GM18508 (cell line): ENCODE measurements around the gene KRTAP5-3.
"Not testable (repeated sequence)": the region's sequence is repeated elsewhere in the genome, so short reads cannot be mapped to it uniquely, and the experiment has no call there.

ENCODE experiments used
- ATAC-seq: cut with Tn5 transposase; IDR thresholded peaks from one replicate; pipeline ENCODE4 v1.9.1; 2021; ENCODE audit warnings: moderate number of reproducible peaks; ENCODE audit not compliant: insufficient read depth, unreplicated experiment

Gene KRTAP5-3

DNA sequence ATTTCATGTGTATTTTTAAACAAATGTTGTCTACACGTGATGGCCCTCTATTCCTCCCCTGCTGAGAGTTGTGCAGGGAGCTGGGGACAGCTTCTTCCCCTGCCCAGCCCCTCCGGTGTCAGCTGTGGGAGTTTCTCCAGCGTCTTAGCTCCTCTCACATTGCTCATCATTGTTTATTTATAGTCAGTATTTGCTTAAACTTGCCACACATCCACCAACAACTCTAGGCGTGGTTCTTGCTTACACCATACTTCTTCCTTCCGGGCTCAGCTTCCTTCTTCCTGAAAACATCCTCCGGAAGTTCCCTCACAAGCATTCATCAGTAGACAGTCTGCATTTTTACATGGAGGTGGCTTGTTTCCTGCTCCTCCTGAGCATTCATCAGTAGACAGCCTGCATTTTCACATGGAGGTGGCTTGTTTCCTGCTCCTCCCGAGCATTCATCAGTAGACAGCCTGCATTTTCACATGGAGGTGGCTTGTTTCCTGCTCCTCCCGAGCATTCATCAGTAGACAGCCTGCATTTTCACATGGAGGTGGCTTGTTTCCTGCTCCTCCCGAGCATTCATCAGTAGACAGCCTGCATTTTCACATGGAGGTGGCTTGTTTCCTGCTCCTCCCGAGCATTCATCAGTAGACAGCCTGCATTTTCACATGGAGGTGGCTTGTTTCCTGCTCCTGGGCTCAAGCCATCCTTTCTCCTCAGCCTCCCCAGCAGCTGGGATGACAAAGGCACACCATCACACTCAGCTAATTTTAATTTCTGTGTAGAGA lies 18.9 kb downstream of the KRTAP5-3 start:
- ATAC-seq, result not testable (repeated sequence)

- no peak for ATAC-seq
Measured at GRCh38 chr11:1586699-1587098, 21.6 kb downstream of the KRTAP5-3 start.

GRCh38 chr11:1584661-1585370 lies 23.4 kb downstream of the KRTAP5-3 start, which contains the start of gene KRTAP5-1:
Gene KRTAP5-1, minus strand, starts transcription at chr11:1585283. Its CDS starts 34 bp downstream, at chr11:1585249.
- not testable (repeated sequence) for ATAC-seq

DNA sequence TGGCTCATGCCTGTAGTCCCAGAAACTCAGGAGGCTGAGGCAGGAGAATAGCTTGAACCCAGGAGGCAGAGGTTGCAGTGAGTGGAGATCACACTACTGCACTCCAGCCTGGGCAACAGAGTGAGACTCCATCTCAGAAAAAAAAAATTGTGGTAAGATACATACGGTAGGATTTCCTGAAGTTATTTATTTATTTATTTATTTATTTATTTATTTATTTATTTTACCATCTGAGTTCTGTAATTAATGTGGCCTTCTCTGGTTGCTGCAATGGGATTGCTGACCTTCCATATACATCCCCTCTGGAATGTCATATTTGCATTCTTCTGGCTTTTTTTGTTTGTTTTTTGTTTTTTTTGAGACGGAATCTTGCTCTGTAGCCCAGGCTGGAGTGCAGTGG lies 25.4 kb downstream of the KRTAP5-3 start:
- not testable (repeated sequence) for ATAC-seq

GRCh38 chr11:1581976-1582375 lies 26.3 kb downstream of the KRTAP5-3 start:
- ATAC-seq, result no peak

GRCh38 chr11:1576825-1577224 lies 31.4 kb downstream of the KRTAP5-3 start:
- no peak for ATAC-seq

DNA sequence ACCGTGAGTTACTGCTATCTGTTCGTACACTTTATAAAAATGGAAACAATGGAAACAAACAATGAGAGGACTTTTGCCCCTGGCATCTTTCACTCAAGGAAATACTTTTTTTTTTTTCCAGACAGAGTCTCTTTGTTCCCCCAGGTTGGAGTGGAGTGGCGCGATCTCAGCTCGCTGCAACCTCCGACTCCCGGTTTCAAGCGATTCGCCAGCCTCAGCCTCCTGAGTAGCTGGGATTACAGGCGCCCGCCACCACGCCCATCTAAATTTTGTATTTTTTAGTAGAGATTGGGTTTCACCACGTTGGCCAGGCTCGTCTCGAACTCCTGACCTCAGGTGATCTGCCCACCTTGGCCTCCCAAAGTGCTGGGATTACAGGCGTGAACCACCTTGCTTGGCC lies 32.5 kb downstream of the KRTAP5-3 start:
- not testable (repeated sequence) for ATAC-seq

GRCh38 chr11:1574933-1575242 lies 33.4 kb downstream of the KRTAP5-3 start:
- no peak for ATAC-seq

DNA sequence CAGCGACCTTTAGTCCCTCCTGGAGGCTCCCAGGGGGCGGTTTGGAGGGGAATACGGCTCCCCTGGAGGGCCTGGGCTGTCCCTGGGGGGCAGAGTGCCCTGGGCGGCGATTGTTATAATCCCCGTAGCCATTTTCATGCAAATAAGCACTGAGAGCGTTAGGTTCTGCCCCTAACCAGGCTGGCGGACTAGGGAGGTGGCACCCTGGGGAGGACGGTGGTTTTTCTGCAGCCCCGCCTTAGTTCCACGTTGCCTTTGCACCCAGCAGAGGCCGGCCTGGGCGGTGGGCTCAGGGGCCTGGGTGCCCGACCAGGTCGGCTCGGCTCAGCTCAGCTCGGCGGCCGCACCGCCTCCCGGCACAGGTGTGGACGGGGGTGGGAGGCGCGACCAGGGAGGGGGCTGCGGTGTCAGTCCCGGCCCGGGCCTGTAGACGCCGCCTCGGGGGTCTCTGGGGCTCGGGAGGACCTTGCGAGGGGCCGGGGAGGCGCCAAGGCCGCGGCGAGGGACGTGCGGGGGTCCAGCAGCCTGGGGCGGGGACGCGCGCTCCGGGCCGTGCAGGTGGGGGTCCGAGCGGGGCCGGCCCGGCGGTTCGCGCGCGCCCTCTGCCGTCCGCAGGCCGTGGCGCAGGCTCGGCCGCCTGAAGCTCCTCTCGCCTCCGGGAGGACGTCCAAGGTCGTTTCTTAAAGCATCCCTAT lies 33.9 kb downstream of the KRTAP5-3 start:
- no peak for ATAC-seq

GRCh38 chr11:1573903-1574237 lies 34.4 kb downstream of the KRTAP5-3 start:
- no peak for ATAC-seq

- no peak for ATAC-seq
Measured at GRCh38 chr11:1573077-1573902, 35.0 kb downstream of the KRTAP5-3 start.

GRCh38 chr11:1572197-1573076 lies 35.8 kb downstream of the KRTAP5-3 start, which contains the start of gene DUSP8:
Gene DUSP8, minus strand, starts transcription at chr11:1572271. Its CDS starts 6,445 bp downstream, at chr11:1565826.
- no peak for ATAC-seq

DNA sequence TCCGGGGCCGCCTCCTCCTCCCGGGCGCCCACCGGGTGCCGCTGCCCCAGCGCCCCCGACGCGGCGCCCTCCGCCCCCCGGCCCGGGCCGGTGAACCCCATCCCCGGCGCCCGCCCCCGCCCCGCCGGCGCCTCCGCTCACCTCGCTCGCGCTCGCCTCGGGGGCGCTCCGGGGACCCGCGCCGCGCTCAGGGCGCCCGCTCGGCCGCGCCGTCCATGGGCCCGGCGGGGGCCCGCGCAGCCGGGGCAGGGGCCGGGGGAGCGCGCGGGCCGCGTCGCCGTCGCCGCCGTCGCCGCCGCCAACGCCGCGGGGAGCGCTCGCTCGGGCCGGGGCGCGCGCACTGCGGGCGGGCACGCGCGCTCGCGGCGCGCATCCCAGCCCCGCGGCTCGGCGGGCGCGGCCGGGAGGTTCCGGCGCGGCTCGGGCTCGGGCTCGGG lies 36.5 kb downstream of the KRTAP5-3 start:
- no peak for ATAC-seq

DNA sequence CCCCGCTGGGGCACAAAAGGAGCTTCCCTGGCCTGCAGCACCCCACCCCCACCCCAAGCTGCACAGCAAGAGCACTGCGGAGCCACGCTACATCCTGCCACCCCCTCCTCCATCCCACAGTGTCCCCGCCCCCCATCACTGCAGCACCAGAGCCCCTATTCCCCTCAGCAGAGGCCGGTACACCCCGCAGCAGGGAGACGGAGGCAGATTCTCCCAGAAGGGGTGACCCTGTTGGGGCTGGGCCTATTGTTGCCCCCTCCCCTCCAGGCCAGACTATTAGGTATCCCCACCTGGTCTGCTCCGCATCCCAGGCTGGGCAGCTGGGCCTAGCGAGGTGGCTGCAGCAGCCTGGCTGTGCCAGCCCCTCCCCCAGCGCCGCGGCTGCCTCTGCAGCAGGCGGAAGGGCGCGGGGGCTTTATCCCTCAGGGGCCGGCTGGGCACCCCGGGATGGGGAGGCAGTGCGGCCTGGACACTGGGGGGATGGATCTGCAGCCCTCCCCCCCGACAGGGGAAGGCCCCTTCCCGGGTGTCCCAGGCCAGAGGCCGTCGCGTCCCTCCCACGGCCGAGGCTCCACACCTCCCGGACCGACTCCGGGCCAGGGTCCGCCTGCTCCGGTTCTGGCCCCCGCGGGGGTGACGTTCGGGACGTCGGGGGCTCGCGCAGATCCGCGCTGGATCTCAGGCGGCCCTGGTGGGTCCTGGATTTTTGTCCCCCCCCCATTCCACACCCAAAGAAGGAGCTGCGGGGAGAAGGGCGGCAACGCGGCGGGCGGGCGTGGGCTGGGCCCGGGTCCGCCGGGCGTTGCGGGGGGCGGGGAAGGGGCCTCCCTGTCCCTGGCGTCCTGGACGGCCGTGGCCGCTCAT lies 37.1 kb downstream of the KRTAP5-3 start:
- no peak for ATAC-seq

GRCh38 chr11:1570531-1570895 lies 37.8 kb downstream of the KRTAP5-3 start:
- ATAC-seq, result no peak

- no peak for ATAC-seq
Measured at GRCh38 chr11:1570001-1570453, 38.2 kb downstream of the KRTAP5-3 start.

DNA sequence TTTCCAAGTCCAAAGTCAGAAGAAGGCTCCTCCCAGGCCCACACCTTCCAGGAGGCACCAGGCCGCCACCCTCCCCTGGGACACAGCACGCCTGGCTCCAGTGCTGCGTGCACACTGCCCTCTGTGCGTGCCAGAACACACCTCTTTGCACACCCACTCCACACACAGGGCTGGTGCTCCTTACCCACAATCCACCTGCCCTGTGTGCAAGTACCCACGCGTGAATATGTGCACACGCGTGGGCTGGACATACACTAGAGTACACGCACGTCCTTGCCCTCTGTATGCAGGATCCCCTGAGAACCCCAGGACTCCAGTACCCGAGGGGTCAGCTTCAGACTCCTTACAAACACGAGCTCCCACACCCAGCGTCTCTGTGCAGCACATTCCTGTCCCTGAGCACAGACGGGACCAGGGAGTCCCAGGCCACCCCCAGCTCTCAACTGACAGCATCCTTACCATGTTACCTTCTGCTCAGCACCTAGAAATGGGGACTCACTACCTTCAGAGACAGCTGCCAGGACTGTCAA lies 38.9 kb downstream of the KRTAP5-3 start:
- no peak for ATAC-seq

DNA sequence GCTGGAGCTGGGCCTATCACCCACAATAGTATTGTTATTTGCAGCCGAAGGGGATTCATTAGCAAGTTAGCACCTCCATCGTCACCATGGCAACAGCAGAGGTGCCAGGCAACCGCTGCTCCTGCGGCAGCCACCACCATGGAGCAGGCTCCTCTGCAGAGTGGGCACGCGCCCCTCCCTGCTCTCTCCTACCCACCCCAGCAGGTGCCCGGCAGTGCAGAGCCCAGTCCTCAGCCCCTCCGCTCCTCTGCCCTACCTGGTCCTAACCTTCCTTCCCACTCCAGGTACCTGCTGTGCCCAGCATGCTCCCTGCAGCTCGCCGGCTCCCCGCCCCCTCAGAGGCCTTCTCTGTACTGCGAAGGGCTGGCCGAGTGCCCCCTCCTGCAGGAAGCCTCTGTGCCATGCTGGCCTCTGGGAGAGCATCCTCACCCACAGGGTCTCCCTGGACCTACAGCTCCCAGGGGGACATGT lies 39.8 kb downstream of the KRTAP5-3 start:
- no peak for ATAC-seq
